GM18505 (cell line): ENCODE data around the gene TAS1R3.

Experiments
- ATAC-seq: cut with Tn5 transposase; IDR thresholded peaks from one replicate; pipeline ENCODE4 v1.9.1; 2021; ENCODE audit not compliant: unreplicated experiment
- POLR2A ChIP-seq: IDR thresholded peaks from 4 replicates; pipeline ENCODE4 v1.6.1; 2011; ENCODE audit warnings: borderline replicate concordance; ENCODE audit not compliant: insufficient read depth, insufficient read length; ENCODE audit errors: extremely low read depth

TAS1R3 gene

DNA sequence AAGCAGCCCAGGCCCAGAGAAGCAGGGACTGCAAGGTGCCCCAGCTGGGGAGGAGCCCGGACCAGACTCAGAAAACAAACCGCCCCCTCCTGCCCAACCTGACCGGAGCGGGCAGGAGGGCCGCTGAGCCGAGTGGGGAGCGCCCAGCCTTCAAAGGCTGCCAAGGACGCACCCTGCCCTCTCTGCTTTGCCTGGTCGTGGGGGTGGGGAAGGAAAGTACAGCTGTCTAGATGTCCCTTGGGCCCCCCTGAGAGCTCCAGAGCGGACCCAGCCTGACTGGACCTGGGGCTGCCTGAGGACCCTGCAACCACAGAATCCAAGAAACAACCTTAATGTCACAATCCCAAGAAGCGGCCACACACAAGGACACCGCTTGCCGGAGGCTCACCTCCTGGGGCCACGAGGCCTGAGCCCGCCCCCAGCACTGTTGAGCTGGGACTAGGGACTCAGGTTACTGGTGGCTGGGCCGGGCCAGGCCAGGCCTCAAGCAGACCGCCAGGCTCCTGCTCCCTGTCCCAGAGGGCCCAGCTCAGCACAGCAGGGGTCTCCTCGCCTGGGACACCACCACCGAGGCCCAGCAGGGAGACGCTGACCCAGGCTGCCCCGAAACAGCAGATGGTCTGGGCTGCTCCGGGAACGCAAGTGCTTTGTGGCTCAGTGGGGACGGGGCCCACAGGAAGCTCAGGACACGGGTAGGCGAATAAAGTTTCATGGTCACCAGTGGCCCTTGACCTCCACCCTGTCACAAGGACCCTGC lies 16.8 kb downstream of the TAS1R3 start:
- no peak for TF ChIP-seq POLR2A
- no peak for ATAC-seq

- peak; percentile 37 for ATAC-seq
Observed at GRCh38 chr1:1348420-1349255, 17.6 kb downstream of the TAS1R3 start.

DNA sequence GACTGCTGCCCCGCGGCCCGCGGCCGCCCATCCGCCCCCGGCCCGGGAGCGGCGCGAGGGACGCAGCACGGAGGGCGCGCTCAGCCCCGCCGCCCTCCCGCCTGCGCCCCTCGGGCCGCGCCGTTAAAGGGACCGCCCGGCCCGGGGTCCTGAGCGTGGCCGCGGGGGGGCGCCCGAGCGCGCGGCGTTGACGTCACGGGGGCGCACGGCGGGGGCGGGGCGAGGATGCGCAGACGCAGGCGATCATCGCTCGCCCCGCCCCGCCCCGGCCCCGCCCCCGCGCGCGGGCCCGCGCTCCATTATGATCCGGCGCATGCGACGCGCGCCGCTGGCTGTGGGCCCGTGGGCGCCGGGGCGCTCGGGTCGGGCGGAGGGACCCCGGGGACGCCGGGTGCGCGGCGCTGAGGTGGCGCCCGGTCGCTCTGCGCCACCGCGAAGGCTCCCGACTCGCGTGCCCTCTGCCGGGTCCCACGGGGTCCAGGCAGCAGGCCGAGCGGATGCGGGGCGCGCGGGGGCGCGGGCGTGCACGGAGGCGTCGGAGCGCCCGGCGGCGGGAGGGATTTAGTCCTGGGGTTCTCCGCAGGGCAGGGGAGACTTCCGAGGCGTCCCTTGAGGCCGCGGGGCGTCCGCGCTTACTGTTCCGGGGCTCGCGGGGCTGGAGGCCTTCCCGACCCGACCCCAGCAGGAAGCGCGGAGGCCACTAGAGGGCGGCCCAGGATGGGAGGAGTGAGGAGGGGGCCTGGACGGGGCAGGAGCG lies 18.4 kb downstream of the TAS1R3 start, which contains the start of gene DVL1:
Gene DVL1 (minus strand): TSS at position 163 of the 757 bp plus-strand sequence. CDS start 353 bp downstream, outside the sequence.
- TF ChIP-seq POLR2A, result peak; percentile 67
- ATAC-seq, result peak; percentile 58

More at GRCh38 chr1:1348420-1349255, 17.6 kb downstream of the TAS1R3 start:
- TF ChIP-seq POLR2A, result no peak

DNA sequence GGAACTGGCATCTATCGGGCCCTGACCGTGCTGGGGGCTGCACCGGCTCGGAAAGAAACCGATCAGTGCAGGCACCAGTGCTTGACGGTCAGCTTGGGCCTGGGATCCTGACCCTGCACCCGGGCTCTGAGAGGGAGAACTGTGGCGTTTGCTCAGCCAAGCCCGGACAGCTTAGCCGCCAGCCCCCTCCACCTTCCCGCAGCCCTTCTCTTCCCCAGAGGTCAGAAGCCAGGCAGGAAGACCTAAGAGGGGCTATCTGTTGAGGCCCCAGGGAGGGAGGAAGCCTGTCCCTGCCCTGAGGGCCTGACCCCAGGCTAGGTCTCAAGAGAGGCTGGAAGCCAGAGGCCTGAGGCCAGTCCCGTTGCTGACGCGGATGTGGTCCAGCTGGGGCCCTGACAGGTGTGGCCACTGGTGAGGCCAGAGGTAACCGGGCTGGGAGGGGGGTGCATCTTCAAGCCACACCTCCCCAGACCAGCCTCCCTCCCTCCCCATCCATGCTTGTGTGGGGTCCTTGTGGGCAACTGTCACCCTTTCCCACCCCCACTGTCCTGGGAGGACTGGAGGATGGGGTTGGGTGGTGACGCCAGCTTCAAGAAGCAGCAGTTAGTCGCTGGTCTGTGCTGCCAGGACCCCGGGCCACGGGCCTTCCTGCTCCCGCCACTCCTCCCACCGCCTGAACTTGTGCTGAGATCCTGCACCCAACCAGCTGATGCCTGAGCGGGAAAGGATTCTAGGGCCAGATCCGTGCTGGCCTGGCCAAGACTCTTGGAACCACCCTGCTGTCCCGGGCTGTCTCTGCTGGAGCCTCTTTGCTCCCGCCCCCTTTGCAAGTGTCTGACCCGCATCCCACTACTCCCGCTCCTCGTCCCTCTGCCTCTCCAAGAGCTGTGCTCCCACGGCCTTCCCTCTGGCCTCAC lies 20.7 kb downstream of the TAS1R3 start:
- no peak for TF ChIP-seq POLR2A
- no peak for ATAC-seq

DNA sequence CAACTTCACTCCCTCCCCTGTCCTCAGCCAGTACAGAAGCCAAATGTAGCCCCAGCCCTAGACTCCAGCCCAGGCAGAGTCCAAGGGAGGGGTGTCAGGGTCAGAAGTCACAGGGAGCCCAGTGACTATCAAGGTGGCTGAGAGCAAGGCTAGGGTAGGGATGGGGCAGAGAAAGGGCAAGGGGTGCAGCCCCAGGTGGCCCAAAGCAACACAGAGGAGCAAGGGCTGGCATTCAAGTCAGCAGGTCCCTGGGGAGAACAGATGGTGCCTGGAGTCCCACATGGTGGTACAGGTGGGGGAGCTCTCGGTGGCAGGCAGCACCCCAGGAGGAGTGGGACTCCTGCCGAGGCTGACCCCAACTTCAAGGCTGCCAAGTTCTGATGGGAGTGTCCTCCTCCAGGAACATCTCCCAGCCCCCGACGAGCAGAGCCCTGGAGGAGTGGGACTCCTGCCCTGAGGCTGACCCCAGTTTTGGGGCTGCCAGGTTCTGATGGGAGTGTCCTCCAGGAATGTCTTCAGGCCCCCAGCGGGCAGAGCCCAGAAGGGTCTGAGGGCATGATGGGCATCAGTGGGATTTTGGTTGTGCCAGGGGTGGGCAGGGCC lies 21.8 kb downstream of the TAS1R3 start:
- TF ChIP-seq POLR2A, result no peak
- no peak for ATAC-seq

- ATAC-seq, result no peak
- TF ChIP-seq POLR2A, result no peak
Observed at GRCh38 chr1:1353389-1354151, 22.5 kb downstream of the TAS1R3 start.

DNA sequence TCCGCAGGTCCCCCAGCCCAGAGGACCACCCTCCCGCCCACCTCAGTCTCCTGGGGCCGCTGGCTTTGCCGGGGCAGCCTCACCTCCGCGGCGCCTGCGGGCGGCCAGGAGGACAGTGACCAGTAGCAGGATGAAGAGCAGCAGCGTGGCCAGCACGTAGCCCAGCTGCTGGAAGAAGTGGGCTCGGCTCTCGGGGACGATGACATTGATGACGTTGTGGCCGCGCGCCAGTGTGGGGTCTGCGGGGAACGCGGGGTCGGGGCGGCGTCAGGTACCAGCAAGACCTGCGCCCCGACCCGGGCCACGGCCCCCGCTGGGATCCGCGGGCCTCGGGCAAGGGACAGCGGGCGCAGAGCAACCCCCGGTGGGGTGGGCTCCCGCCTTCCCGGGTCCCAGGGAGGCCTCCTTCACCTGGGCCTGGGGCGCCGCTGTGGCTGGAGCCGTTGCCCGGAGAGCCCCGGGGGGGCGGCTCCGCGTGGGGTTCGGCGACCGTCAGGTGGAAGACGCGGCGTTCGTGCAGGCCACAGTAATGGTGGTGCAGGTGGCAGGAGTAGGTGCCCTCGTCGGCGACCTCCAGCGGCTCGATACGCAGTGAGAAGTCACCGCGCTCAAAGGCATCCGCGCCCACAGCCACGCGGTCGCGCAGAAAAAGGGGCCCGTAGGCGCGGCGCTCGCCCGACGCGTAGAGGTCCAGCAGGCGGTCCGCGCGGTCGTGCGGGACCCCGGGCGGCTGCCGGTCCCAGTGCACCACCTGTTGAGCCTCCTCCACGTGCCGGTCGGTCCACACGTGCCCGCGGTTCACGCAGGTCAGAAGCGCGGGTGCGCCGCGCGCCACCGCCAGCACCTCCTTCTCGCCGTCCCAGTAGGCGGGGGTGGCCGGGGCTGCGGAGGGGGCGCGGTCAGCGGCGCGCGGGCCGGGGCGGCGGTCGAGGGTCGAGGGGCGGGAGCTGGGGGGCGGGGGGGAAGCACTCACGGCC lies 23.5 kb downstream of the TAS1R3 start:
- ATAC-seq, result no peak
- TF ChIP-seq POLR2A, result no peak

GRCh38 chr1:1355416-1355815 lies 24.3 kb downstream of the TAS1R3 start:
- no peak for TF ChIP-seq POLR2A
- ATAC-seq, result no peak

- TF ChIP-seq POLR2A, result no peak
Observed at GRCh38 chr1:1356166-1356795, 25.2 kb downstream of the TAS1R3 start.

More at GRCh38 chr1:1356166-1356795, 25.2 kb downstream of the TAS1R3 start:
- ATAC-seq, result no peak
